Omental fat pad (tissue), 4 donors: ENCODE results near the gene APBB1IP. TPM values are rescaled to one million over a fixed set of nuclear protein-coding genes. Genes with fewer than 3 reads are reported as not detected.
"Not testable (repeated sequence)": the region's sequence is repeated elsewhere in the genome, so short reads cannot be mapped to it uniquely, and the experiment has no call there.

ENCODE experiments used
- ATAC-seq: fragments of 150-250 bp; one replicate; pipeline ENCODE4 v1.9.1; 2016; ENCODE audit warnings: mild to moderate bottlenecking, moderate library complexity; ENCODE audit not compliant: low FRiP score
- DNase-seq: peaks from one replicate; pipeline ENCODE4 v3.0.0-alpha.2; 2019; ENCODE audit warnings: low spot score
- total RNA-seq, 4 donors: library from RNA; depleted of rRNA; stranded (reverse); fragments of >200 nt; gene quantifications; one replicate each; pipeline ENCODE4 v1.1.0, GENCODE V29; 2016
- TF ChIP-seq, protein P1 (sequence below), 3 donors: fragments of 450-650 bp; IDR thresholded peaks; one replicate each; pipeline ENCODE4 v1.5.1; 2016 to 2017; ENCODE audit warnings: antibody characterized with exemption in 3 of 3, mild to moderate bottlenecking in 3 of 3, moderate library complexity in 2 of 3

The APBB1IP gene
- total RNA-seq, 4 donors from 2014 or later: 8.5 to 23.5 (median 20.5) TPM

DNA sequence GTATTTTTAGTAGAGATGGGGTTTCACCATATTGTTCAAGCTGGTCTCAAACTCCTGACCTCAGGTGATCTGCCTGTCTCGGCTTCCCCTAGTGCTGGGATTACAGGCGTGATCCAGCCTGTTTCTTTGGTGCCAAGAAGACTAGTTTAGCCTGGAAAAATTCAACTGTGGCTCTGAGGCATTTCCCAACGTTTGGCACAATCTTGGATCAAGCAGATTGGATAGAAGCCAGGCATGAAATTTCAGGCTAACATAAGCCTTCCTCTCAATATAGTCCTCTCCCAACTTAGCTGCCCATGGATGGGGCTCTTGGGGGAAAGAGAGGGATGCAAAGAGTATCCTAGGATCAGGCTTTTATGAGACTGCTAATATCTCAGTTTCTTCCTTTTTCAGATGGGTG, 53.8 kb downstream of the APBB1IP start:
- DNase-seq (no peak), ATAC-seq (peak; percentile 17)
- TF ChIP-seq, protein P1, sequence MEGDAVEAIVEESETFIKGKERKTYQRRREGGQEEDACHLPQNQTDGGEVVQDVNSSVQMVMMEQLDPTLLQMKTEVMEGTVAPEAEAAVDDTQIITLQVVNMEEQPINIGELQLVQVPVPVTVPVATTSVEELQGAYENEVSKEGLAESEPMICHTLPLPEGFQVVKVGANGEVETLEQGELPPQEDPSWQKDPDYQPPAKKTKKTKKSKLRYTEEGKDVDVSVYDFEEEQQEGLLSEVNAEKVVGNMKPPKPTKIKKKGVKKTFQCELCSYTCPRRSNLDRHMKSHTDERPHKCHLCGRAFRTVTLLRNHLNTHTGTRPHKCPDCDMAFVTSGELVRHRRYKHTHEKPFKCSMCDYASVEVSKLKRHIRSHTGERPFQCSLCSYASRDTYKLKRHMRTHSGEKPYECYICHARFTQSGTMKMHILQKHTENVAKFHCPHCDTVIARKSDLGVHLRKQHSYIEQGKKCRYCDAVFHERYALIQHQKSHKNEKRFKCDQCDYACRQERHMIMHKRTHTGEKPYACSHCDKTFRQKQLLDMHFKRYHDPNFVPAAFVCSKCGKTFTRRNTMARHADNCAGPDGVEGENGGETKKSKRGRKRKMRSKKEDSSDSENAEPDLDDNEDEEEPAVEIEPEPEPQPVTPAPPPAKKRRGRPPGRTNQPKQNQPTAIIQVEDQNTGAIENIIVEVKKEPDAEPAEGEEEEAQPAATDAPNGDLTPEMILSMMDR (IDR thresholded peaks at IDR 0.05): no peak

DNA sequence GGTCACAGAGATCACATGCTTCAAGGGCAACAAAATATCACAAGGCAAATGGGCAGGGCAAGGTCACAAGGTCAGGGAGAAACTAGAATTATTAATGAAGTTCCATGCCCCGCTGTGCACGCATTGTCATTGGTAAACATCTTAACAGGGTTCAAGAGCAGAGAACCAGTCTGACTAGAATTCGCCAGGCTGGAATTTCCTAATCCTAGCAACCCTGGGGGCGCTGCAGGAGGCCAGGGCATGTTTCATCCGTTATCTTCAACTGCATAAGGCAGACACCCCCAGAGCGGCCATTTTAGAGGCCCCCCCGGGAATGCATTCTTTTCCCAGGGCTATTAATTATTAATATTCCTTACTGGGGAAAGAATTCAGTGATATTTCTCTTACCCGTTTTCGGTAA, 54.6 kb downstream of the APBB1IP start:
- DNase-seq, ATAC-seq: not testable (repeated sequence)

GRCh38 chr10:26494018-26494417, 55.9 kb downstream of the APBB1IP start:
- TF ChIP-seq, protein P1 (IDR thresholded peaks at IDR 0.05): no peak
- DNase-seq: no peak
- ATAC-seq: no peak

DNA sequence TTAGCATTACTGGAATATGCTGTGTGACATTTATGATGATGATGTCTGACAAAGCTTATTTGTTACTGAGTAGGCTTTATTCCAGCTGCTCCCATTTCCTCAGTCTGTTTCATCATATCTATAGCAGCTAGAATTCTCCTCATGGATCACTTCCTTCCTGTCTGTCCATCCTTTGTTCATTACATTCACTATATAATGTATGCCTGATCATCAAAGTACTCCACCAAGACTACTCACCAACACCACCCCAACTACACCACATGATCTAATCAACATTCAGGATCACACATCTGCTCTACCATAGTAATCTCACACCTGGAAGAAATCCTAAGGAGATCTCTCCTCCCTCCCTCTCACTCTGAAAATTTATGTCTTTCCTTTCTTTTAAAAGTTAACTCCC, 61.3 kb downstream of the APBB1IP start:
- ATAC-seq (no peak), DNase-seq (no peak)
- TF ChIP-seq, protein P1 (IDR thresholded peaks at IDR 0.05): no peak

DNA sequence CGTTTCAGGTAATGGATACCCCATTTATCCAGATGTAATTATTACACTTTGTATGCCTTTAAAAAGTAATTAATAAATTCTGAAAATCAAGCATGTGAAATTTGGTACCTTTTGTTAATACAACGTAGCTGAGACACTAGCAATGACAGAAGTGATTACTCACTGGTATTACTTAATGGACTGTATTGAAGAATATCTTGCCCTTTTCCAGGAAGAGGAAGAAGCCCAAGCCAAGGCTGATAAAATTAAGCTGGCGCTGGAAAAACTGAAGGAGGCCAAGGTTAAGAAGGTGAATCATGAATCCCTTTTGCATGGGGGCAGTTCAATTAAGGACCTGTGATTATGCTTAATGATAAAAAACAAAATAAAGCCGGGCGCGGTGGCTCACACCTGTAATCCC, 64.8 kb downstream of the APBB1IP start:
- ATAC-seq (peak; percentile 83), DNase-seq (no peak)
- TF ChIP-seq, protein P1 (IDR thresholded peaks at IDR 0.05): no peak

GRCh38 chr10:26503911-26504310, 65.8 kb downstream of the APBB1IP start:
- ATAC-seq: no peak

DNA sequence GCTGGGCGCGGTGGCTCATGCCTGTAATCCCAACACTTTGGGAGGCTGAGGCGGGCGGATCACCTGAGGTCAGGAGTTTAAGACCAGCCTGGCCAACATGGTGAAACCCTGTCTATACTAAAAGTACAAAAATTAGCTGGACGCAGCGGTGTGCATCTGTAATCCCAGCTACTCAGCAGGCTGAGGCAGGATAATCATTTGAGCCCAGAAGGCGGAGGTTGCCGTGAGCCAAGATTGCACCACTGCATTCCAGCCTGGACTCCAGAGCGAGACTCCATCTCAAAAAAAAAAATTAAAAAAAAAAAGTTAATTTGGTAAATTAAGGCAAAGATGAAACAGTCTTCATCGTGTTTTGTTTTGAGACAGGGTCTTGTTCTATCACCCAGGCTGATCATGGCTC, 66.3 kb downstream of the APBB1IP start:
- ATAC-seq, DNase-seq: not testable (repeated sequence)

More at GRCh38 chr10:26503911-26504310, 65.8 kb downstream of the APBB1IP start:
- no peak for DNase-seq
- TF ChIP-seq, protein P1 (IDR thresholded peaks at IDR 0.05): no peak

DNA sequence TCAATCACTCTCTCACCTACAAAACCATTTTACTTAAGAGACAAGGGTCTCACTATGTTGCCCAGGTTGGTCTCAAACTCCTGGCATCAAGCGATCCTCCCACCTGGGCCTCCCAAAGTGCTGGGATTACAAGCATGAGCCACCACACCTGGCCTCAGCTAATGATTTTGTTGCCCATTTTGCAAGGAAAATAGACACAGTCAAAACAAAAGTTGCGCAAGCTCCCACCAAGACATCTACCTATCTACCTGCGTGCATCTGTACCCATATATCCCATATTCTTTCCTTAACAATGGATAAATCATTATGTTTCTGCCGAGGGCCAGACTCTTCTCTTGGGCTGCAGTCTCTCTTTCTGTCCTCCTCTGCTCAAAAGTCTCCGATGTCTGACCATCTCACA, 67.3 kb downstream of the APBB1IP start:
- ATAC-seq: no peak
- TF ChIP-seq, protein P1 (IDR thresholded peaks at IDR 0.05): no peak

More for the DNA sequence above, 67.3 kb downstream of the APBB1IP start:
- no peak for DNase-seq
